ENCODE results near the gene CEMP1.

The CEMP1 gene

DNA sequence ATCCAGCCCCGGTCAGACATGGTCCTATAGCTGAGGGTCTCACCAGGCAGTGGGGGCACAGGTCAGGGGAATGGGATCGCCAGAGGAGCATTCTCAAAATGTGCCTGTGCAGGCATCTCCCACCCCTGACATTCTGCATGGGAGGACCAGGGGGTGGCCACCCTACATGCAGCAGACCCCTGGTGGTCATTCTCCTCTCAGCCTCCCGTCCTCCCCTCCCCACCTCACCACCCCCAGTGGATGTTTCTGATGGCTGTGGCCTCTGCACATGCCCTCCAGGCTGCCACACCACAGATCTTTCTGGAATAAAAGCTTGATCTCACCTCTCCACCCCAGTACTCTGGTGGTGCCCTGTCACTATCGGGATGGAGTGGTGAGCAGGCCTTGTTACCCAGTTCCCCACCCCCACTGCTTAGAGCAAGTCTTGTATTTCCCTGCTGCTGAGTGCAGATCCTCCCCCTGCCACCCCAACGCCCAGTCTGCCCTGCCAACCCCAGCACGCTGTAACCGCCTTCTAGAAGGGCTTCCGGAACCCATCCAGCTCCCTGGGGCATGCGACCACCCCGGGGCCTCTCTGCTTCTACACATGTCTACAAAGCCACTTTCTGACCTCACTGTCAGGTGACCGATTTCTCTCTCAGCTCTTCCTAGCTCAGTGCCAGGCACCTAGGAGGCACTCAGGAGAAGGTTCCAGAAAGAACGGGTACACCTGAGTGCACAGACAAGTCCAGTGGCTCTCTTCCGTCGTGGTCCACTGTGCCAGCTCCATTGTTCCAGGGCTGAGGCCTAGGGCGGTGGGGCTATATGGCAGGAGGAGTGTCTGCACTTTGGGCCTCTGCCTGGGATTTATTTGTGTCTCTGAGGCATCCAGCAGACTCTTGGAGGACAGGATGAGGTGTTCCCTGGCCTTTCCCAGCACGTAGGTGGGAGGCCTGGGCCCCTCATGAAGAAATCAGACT lies 47.0 kb downstream of the CEMP1 start:
- DNase-seq: no peak

DNA sequence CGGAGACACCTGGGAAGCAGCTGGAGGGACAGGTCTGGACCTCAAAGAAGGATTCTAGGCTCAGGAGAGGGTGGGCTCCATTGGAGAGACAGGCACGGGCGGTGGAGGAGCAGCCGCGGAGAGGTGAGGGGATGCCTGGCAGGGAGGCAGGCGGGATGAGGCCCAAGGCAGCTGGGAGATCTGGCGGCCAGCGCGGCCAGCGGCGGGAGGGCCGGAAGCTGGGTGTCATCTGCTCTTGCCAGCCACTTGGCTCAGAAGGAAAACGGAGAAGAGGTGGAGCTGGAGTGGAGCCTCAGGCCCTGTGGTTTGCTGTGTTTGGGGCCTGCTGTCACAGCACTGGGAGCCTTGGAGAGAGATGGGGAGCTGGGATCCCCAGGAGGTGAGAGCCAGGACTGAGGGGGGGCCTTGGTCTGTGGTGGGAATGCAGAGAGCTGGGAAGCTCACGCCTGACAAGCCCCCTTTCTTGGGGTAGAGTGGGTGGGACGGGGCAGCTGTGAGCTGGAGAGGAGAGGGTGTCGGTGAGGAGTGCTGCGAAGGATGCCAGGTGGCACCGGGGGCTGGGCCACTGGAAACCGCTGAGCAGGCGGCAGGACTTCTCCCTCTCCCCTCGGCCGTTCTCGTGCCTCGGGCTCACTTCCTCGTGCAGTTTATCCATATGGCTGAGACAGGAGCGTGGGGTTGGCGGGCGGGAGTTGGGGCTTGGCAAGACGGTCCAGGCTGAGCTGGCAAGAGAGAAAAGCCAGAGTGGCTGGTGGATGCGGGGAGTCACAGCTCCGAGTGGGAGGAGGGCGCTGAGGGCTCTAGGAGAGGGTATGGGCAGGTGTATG lies 48.3 kb downstream of the CEMP1 start:
- peak; percentile 84 for DNase-seq

DNA sequence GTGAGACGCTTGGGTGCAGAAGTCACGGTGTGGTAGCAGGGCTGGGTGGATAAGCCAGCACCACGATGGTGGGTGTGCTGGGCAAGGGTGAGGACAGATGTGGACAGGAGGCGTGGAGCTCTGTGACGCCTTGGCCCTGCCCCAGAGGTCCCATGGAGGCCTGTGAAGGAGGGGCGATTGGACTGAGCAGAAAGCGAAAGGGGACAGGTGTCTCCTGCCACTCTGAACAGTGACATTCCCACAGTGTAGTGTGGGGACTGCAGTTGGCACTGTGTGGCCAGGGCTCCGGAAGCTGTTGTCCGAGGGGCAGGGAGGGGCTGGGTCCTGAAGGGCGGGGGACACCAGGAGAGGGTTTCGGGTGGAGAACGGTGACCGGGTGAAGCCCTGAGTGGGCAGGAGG lies 49.0 kb downstream of the CEMP1 start:
- DNase-seq: no peak

DNA sequence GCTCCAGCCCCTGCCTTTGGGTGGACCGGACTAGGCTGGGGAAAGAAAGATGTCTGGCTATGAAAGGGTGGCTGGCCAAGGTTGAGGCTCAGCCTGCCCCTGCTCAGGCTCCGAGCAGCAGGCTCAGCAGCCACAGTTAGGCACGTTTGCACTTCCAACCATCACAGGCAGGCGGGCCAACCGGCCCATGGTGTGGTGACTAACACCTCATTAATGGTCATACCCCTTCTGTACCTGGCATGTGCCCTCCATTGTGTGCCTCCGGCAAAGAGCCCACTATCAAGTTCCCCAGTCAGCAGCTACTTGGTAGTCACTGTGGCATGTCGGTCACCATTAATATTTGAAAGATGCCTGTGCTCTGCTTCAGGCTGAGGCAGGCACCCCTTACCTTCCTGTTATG lies 49.5 kb downstream of the CEMP1 start:
- DNase-seq: no peak

DNA sequence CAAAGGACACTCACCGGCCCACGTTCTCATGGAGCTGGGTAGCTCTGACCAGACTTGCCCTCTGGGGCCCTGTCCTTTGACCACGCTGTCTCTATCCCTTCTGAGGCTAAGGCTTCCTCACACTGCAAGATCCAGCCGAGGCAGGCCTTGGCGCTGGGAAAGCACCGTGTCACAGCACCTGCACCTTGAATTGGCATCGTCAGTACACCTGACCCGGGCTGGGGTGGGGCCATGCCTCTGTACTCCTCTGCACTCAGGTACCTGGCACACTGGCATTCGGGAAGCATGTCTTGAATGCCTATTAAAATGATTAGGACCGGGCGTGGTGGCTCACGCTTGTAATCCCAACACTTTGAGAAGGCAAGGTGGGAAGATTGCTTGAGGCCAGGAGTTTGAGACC lies 50.3 kb downstream of the CEMP1 start:
- DNase-seq: peak; percentile 15
